GM12873 (cell line): ENCODE measurements around the gene TRAF6.

Source experiments
- CTCF ChIP-seq: IDR thresholded peaks from 2 replicates; pipeline ENCODE4 v1.5.1; 2012; ENCODE audit warnings: low read depth, mild to moderate bottlenecking, moderate library complexity, low read length, control low read depth; ENCODE audit not compliant: insufficient read depth; ENCODE audit errors: missing control alignments

TRAF6 gene

GRCh38 chr11:36454941-36455631, 55.0 kb downstream of the TRAF6 start:
- TF ChIP-seq CTCF: no peak

GRCh38 chr11:36454551-36454940, 55.5 kb downstream of the TRAF6 start:
- TF ChIP-seq CTCF: no peak

GRCh38 chr11:36453678-36454077, 56.4 kb downstream of the TRAF6 start:
- no peak for TF ChIP-seq CTCF

- no peak for TF ChIP-seq CTCF
Measured at GRCh38 chr11:36452961-36453360, 57.1 kb downstream of the TRAF6 start.

GRCh38 chr11:36452236-36452940, 57.7 kb downstream of the TRAF6 start:
- no peak for TF ChIP-seq CTCF

GRCh38 chr11:36451681-36452080, 58.4 kb downstream of the TRAF6 start:
- no peak for TF ChIP-seq CTCF

- TF ChIP-seq CTCF: no peak
Measured at GRCh38 chr11:36451045-36451444, 59.0 kb downstream of the TRAF6 start.
